Glutamatergic neuron (in vitro differentiated cells): Measurements from ENCODE around the gene SORBS2. TPM values are rescaled to one million over a fixed set of nuclear protein-coding genes. Genes with fewer than 3 reads are reported as not detected.

Experiments
- DNase-seq: peaks from one replicate; pipeline ENCODE4 v3.0.0; 2022
- H3K27ac Mint-ChIP-seq: one replicate; pipeline ENCODE4 v1.8.0; 2020; ENCODE audit warnings: mild to moderate bottlenecking, mixed read lengths, inconsistent platforms; ENCODE audit not compliant: unreplicated experiment
- H3K27me3 Mint-ChIP-seq: one replicate; pipeline ENCODE4 v1.8.0; 2020; ENCODE audit warnings: mild to moderate bottlenecking, moderate library complexity, mixed read lengths, inconsistent platforms; ENCODE audit not compliant: unreplicated experiment
- H3K36me3 Mint-ChIP-seq: one replicate; pipeline ENCODE4 v1.8.0; 2020; ENCODE audit warnings: mild to moderate bottlenecking, mixed read lengths, inconsistent platforms; ENCODE audit not compliant: unreplicated experiment
- H3K4me1 Mint-ChIP-seq: one replicate; pipeline ENCODE4 v1.8.0; 2020; ENCODE audit warnings: mild to moderate bottlenecking, low read depth, mixed read lengths, inconsistent platforms; ENCODE audit not compliant: unreplicated experiment
- H3K4me3 Mint-ChIP-seq: one replicate; pipeline ENCODE4 v1.8.0; 2020; ENCODE audit warnings: mild to moderate bottlenecking, mixed read lengths, inconsistent platforms; ENCODE audit not compliant: unreplicated experiment
- H3K9me3 Mint-ChIP-seq: one replicate; pipeline ENCODE4 v1.8.0; 2020; ENCODE audit warnings: mild to moderate bottlenecking, moderate library complexity, mixed read lengths, inconsistent platforms; ENCODE audit not compliant: unreplicated experiment
- total RNA-seq: library from RNA; stranded (reverse); fragmentation: NEBNext Ultra II Directional; extraction: Animal tissue kit (Norgen Biotek cat#: 25700); gene quantifications from one replicate; pipeline ENCODE4 v1.2.1, GENCODE V29; 2021; ENCODE audit not compliant: unreplicated experiment
- TF ChIP-seq, protein P1 (sequence below): fragments of 200-600 bp; sonication (generic); IDR thresholded peaks from one replicate; pipeline ENCODE4 v1.5.0; 2021; ENCODE audit not compliant: partially characterized antibody, unreplicated experiment

Gene SORBS2
- total RNA-seq, 1 donor from 2014 or later = 95.5 TPM

DNA sequence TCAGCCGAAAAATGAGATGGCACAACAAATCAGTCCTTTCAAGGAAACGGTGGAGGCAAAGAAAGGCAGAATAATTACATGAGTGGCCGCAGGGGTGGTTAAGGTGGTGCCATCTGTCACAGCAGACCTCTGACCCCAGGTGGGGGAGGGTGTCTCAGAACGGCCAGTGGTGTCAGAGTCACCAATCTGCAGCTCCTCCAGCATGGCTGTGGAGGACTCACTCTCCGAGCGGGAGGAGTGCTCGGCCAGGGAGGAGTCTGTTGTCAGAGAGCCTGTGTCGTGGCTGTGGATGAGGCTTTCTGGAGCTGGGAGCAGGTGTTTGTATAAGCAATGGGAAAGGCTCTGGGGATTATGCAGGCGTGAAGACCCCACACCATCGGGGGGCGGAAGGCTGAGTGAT, 146.3 kb downstream of the SORBS2 start:
- TF ChIP-seq, protein P1, sequence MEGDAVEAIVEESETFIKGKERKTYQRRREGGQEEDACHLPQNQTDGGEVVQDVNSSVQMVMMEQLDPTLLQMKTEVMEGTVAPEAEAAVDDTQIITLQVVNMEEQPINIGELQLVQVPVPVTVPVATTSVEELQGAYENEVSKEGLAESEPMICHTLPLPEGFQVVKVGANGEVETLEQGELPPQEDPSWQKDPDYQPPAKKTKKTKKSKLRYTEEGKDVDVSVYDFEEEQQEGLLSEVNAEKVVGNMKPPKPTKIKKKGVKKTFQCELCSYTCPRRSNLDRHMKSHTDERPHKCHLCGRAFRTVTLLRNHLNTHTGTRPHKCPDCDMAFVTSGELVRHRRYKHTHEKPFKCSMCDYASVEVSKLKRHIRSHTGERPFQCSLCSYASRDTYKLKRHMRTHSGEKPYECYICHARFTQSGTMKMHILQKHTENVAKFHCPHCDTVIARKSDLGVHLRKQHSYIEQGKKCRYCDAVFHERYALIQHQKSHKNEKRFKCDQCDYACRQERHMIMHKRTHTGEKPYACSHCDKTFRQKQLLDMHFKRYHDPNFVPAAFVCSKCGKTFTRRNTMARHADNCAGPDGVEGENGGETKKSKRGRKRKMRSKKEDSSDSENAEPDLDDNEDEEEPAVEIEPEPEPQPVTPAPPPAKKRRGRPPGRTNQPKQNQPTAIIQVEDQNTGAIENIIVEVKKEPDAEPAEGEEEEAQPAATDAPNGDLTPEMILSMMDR = no peak
- Mint-ChIP-seq H3K4me3 (peak overlapping the region; percentile 77), H3K9me3 (peaks cover 11% of the 10 kb centered on the region), H3K27ac (peak overlapping the region; percentile 98), H3K27me3 (peaks cover 9% of the 10 kb centered on the region), H3K36me3 (peaks cover 14% of the 10 kb centered on the region), H3K4me1 (peaks cover 46% of the 10 kb centered on the region)
- peak; percentile 88 for DNase-seq

DNA sequence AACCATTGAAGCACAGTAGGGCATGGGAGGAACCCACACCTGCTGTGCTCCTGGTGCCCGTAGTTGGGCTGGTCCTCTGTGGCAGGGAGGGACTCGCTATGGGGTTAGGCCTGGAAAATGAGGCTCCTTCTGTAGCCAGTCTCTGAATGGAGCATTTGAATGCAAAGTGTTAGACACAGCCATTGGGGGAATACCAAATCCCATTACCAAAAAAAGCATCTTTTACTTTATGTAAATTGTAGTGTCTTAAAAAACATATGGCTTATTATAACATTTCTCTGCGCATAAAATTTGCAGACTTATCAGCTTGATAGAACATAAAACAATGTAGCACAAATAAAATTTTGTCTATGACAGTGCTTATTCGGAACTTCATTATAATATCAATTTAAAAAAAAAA, 147.5 kb downstream of the SORBS2 start:
- Mint-ChIP-seq H3K9me3 (peaks cover 11% of the 10 kb centered on the region), H3K4me3 (no peak overlapping the region), H3K27ac (peak overlapping the region; percentile 89), H3K36me3 (peaks cover 14% of the 10 kb centered on the region), H3K27me3 (peaks cover 9% of the 10 kb centered on the region), H3K4me1 (peaks cover 44% of the 10 kb centered on the region)
- TF ChIP-seq, protein P1 = no peak
- no peak for DNase-seq

DNA sequence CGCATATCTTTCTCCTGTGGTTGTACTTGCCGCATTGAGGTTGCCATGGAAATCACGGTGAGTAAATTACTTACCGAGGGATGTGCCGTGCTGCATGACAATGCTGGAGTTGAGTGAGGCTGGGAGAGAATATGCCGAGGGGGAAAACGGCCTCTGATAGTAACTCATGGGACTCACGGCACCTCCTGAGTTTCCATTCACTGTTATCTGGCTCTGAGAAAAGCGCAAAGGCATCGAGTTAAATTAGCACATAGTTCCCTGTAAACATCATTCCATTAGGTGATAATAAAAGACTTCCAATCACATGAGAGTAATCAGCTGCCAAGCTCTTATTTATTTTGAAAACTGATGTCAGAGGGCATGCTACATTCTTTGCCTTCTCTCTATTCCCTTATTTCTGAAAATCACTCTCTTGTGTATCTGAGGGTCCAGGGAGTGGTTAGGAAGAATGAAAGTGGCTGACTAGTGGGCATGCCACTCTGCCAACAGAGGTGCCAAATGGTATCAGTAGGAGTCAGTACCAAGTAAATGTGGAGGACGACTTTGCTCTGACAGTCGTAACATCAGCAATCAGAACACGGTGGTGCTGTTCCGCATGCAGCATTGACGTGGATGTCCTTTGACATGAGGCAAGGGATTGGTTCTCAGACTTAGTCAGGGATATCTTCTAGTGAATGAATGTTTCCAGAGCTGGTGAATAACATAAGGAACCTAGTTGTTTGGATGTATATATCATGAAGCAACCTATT, 149.8 kb downstream of the SORBS2 start:
- Mint-ChIP-seq H3K4me1 (peaks cover 41% of the 10 kb centered on the region), H3K9me3 (peaks cover 11% of the 10 kb centered on the region), H3K36me3 (peaks cover 14% of the 10 kb centered on the region), H3K27ac (no peak overlapping the region), H3K4me3 (no peak overlapping the region), H3K27me3 (peaks cover 9% of the 10 kb centered on the region)
- no peak for DNase-seq
- TF ChIP-seq, protein P1 = no peak

DNA sequence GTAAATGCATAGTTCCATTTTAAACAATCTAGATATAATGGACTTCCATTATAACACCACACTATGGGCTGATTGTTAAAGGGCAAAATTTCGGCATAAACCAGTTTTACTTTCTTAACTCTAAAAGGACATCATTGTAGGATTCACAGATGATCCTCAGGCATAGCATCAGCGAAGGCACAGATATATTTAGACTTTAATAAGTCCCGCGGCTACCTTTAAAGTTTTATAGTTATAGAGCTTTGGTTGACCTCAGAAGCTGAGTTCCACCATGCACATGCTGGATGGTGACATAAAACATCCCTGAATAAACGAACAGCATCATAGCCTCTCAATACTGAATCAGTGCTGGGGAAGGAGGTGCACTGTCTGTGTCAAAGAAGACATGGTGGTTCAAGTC, 151.7 kb downstream of the SORBS2 start:
- no peak overlapping the region for H3K27ac Mint-ChIP-seq
- H3K4me1 Mint-ChIP-seq = peaks cover 34% of the 10 kb centered on the region
- peaks cover 3% of the 10 kb centered on the region for H3K27me3 Mint-ChIP-seq
- no peak overlapping the region for H3K4me3 Mint-ChIP-seq
- no peak for DNase-seq
- H3K9me3 Mint-ChIP-seq = peaks cover 3% of the 10 kb centered on the region
- H3K36me3 Mint-ChIP-seq = peaks cover 9% of the 10 kb centered on the region
- TF ChIP-seq, protein P1 = no peak

DNA sequence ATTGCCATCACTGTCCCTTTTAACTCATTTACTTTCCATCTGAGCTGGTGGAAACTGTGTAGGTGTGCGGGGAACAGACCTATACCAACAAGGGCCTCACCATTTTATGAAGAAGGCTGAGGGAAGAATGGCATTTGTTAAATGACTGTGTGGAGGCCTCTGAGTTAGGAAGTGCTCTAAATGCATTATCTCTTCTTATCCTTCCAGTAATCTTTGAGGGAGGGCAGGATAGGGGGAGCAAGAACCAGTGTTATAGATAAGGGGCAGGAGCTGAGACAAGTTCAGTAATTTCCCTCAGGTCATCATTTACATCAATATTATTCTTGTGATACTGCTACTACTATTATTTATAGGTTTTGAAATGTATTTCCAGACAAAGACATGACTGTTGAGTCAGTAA, 154.3 kb downstream of the SORBS2 start:
- TF ChIP-seq, protein P1 = no peak
- Mint-ChIP-seq H3K27ac (no peak overlapping the region), H3K4me1 (peaks cover 31% of the 10 kb centered on the region), H3K27me3 (peaks cover 4% of the 10 kb centered on the region), H3K36me3 (peaks cover 8% of the 10 kb centered on the region), H3K4me3 (no peak overlapping the region), H3K9me3 (peaks cover 3% of the 10 kb centered on the region)
- no peak for DNase-seq
